GM18858 (cell line): ENCODE results near the gene ITPKB.
"Not testable (repeated sequence)": the region's sequence is repeated elsewhere in the genome, so short reads cannot be mapped to it uniquely, and the experiment has no call there.

Experiments used
- ATAC-seq: cut with Tn5 transposase; IDR thresholded peaks from one replicate; pipeline ENCODE4 v1.9.1; 2021; ENCODE audit not compliant: unreplicated experiment

The ITPKB gene

GRCh38 chr1:226761322-226761721 is 22.2 kb upstream of the ITPKB start:
- ATAC-seq: no peak

GRCh38 chr1:226754793-226755533 is 15.9 kb upstream of the ITPKB start:
- no peak for ATAC-seq

- ATAC-seq: no peak
Measured at GRCh38 chr1:226754097-226754496, 15.0 kb upstream of the ITPKB start.

- no peak for ATAC-seq
Measured at GRCh38 chr1:226751703-226752102, 12.6 kb upstream of the ITPKB start.

- ATAC-seq: no peak
Measured at GRCh38 chr1:226751214-226751613, 12.1 kb upstream of the ITPKB start.

GRCh38 chr1:226749467-226749866 is 10.4 kb upstream of the ITPKB start:
- no peak for ATAC-seq

- no peak for ATAC-seq
Measured at GRCh38 chr1:226748306-226748705, 9.2 kb upstream of the ITPKB start.

- not testable (repeated sequence) for ATAC-seq
Measured at GRCh38 chr1:226747519-226748263, 8.6 kb upstream of the ITPKB start.

- no peak for ATAC-seq
Measured at GRCh38 chr1:226743259-226743658, 4.2 kb upstream of the ITPKB start.

GRCh38 chr1:226741009-226741408 is 1.9 kb upstream of the ITPKB start:
- ATAC-seq: no peak

- no peak for ATAC-seq
Measured at GRCh38 chr1:226739696-226740065, 599 bp upstream of the ITPKB start.

- no peak for ATAC-seq
Measured at GRCh38 chr1:226738421-226738994, 574 bp downstream of the ITPKB start.

- ATAC-seq: no peak
Measured at GRCh38 chr1:226737819-226738420, 1.2 kb downstream of the ITPKB start.

GRCh38 chr1:226736908-226737818 is 1.9 kb downstream of the ITPKB start:
- ATAC-seq: peak; percentile 35

GRCh38 chr1:226736001-226736907 is 2.8 kb downstream of the ITPKB start:
- no peak for ATAC-seq

GRCh38 chr1:226735576-226735975 is 3.5 kb downstream of the ITPKB start:
- no peak for ATAC-seq

- ATAC-seq: no peak
Measured at GRCh38 chr1:226734611-226735153, 4.4 kb downstream of the ITPKB start.

- ATAC-seq: no peak
Measured at GRCh38 chr1:226733876-226734275, 5.2 kb downstream of the ITPKB start.

GRCh38 chr1:226733304-226733703 is 5.8 kb downstream of the ITPKB start:
- ATAC-seq: no peak
